GM19438 (cell line): ENCODE measurements around the gene CDH13.

Source experiments
- ATAC-seq: cut with Tn5 transposase; IDR thresholded peaks from one replicate; pipeline ENCODE4 v1.9.1; 2021; ENCODE audit warnings: low read depth; ENCODE audit not compliant: unreplicated experiment

CDH13 gene

GRCh38 chr16:83136419-83136818, 509.6 kb downstream of the CDH13 start:
- no peak for ATAC-seq

- no peak for ATAC-seq
These were observed 510.2 kb downstream of the CDH13 start for GRCh38 chr16:83136924-83137323.

- no peak for ATAC-seq
These were observed 510.6 kb downstream of the CDH13 start for GRCh38 chr16:83137326-83137781.

- ATAC-seq = no peak
These were observed 511.1 kb downstream of the CDH13 start for GRCh38 chr16:83137894-83138293.

GRCh38 chr16:83138512-83138911, 511.7 kb downstream of the CDH13 start:
- ATAC-seq = no peak

- ATAC-seq = no peak
These were observed 512.4 kb downstream of the CDH13 start for GRCh38 chr16:83138976-83139690.

- no peak for ATAC-seq
These were observed 517.0 kb downstream of the CDH13 start for GRCh38 chr16:83143788-83144187.

GRCh38 chr16:83145297-83145696, 518.5 kb downstream of the CDH13 start:
- ATAC-seq = no peak

- ATAC-seq = no peak
These were observed 520.5 kb downstream of the CDH13 start for GRCh38 chr16:83147244-83147643.

- no peak for ATAC-seq
These were observed 531.7 kb downstream of the CDH13 start for GRCh38 chr16:83158320-83158957.

- no peak for ATAC-seq
These were observed 532.3 kb downstream of the CDH13 start for GRCh38 chr16:83159049-83159448.

GRCh38 chr16:83160287-83161020, 533.7 kb downstream of the CDH13 start:
- ATAC-seq = no peak

- no peak for ATAC-seq
These were observed 536.0 kb downstream of the CDH13 start for GRCh38 chr16:83162791-83163190.

GRCh38 chr16:83164816-83165215, 538.0 kb downstream of the CDH13 start:
- no peak for ATAC-seq

- ATAC-seq = no peak
These were observed 544.6 kb downstream of the CDH13 start for GRCh38 chr16:83171396-83171795.

GRCh38 chr16:83174671-83175070, 547.9 kb downstream of the CDH13 start:
- no peak for ATAC-seq

- no peak for ATAC-seq
These were observed 550.0 kb downstream of the CDH13 start for GRCh38 chr16:83176802-83177201.

- no peak for ATAC-seq
These were observed 559.1 kb downstream of the CDH13 start for GRCh38 chr16:83185902-83186301.

GRCh38 chr16:83187405-83187804, 560.6 kb downstream of the CDH13 start:
- no peak for ATAC-seq

- no peak for ATAC-seq
These were observed 570.0 kb downstream of the CDH13 start for GRCh38 chr16:83196796-83197195.

- ATAC-seq = no peak
These were observed 570.7 kb downstream of the CDH13 start for GRCh38 chr16:83197450-83197849.

- ATAC-seq = no peak
These were observed 572.2 kb downstream of the CDH13 start for GRCh38 chr16:83198977-83199376.
